Transverse colon (tissue), 3 donors: Measurements from ENCODE around the gene MIF4GD.

Experiments used
- CTCF ChIP-seq, 5 experiments: fragments of 200-600 bp in 3 of 5; fragments of 450-650 bp in 2 of 5; sonication (generic) in 3 of 5; IDR thresholded peaks; 1 replicate in 2 of 5; 2 replicates in 3 of 5; pipeline ENCODE4 v1.5.1; 2016 to 2017; ENCODE audit warnings: antibody characterized with exemption in 5 of 5, inconsistent platforms in 3 of 5, mild to moderate bottlenecking in 2 of 5, moderate library complexity in 1 of 5
- POLR2A ChIP-seq: fragments of 450-650 bp; IDR thresholded peaks from one replicate; pipeline ENCODE4 v1.6.1; 2016; ENCODE audit warnings: antibody characterized with exemption, mild to moderate bottlenecking, moderate library complexity

- TF ChIP-seq CTCF (IDR thresholded peaks at IDR 0.05) (no peak), POLR2A (no peak)
Measured at GRCh38 chr17:75241996-75242460, 29.0 kb downstream of the MIF4GD start.
